NK-92 (cell line): ENCODE measurements around the gene CAMKMT.

Experiments used
- DNase-seq: peaks from one replicate; lab custom pipeline; 2025; ENCODE audit not compliant: unreplicated experiment; lab: John Stamatoyannopoulos, UW

The CAMKMT gene

DNA sequence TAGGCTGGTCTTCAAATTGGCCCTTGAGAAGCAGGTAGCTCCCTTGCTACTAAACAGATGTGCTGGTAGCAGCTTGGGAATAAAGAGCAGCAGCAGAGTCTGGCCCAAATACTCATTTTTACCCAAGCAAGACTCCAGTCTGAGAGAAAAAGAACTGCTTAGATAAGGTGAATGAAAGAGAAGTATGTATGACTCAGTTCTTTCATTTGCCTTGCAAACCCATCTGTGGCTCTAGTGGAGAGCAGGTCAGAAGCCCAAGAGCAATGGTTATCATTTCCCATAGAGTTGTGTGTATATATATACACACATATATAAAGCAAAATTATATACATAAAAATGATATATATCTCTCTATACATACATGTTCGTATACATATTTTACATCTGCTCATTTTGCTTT, 80.3 kb downstream of the CAMKMT start:
- no peak for DNase-seq

DNA sequence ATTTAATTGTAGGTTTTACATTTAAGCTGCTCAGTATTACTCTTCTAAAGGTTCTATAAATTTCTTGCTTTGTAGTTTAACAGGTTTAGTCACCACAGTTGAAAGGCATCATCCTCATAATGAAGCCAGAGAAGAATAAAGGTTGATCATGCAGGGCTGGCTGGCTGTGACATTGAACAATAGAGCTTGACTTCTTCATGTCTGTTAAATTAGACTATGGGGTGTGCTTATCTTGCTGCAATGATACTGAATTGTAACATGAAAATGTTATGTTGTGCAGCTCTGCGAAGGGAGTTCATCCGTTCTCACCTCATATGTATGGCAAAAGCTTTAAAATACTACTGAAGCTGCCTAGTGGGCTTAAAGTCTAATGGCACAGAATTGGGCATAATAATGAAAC, 81.8 kb downstream of the CAMKMT start:
- DNase-seq = no peak

DNA sequence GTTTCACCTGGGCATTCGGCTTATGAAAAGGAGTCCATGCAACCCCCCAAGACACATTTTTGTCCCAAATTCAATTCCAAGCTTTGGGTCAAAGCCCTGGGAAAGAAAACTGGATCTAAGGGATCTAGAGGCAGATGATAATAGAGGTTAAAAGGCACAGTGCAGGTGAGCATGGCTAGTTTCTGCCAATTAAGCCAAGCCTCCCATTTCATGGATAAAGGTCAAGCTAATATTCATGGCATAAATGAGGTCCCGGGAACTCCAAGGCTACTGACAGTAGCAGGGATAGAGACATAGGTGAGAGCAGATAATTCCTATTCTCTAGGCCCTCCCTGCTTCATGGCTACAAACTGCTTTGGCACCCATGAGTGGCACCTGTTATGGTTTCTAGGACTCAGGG, 83.1 kb downstream of the CAMKMT start:
- DNase-seq = no peak

DNA sequence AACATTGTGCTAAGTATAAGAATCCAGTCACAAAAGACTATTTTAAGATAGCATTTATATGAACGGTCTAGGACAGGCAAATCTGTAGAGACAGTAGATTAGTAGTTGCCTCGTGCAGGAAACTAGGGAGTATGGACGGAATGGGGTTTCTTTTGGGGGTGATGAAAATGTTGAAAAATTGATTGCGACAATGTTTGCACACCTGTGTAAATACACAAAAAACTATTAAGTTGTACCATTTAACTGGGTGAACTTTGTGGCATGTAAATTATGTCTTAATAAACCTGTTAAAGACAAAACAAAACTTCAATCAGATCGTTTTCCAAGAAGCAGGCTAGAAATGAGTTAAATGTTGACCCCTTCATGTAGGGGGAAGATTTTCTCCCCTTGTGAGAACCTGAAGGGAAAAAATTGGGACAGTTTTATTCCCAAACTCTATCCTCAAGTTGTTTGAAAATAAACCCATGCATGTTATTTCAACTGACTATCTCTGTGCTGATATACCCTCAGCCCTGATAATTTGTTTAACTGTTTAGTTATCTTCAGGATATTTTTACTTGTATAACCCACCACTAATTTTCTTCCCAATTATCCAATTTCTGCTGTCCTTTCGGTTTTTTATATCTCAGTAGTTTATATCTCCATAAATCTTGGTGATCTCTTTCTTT, 87.2 kb downstream of the CAMKMT start:
- DNase-seq = no peak

DNA sequence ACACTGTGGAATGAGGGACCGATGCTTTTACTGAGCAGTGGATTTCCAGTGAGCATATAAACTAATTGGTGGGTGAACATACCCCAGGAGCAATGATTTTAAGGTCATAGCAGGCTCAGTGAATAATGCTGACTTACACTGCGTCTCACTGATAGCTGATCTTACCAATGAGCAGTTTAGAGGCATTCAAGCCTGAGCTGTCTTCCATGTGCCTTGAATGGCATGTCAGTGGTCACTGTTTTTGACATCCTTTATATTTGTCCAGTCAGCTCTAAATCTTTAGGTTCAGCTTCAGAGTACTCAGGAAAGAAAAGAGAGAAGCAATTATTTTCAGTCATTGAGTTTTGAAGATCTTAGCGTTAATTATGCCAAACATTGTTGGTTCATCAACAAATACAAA, 88.3 kb downstream of the CAMKMT start:
- DNase-seq = no peak

DNA sequence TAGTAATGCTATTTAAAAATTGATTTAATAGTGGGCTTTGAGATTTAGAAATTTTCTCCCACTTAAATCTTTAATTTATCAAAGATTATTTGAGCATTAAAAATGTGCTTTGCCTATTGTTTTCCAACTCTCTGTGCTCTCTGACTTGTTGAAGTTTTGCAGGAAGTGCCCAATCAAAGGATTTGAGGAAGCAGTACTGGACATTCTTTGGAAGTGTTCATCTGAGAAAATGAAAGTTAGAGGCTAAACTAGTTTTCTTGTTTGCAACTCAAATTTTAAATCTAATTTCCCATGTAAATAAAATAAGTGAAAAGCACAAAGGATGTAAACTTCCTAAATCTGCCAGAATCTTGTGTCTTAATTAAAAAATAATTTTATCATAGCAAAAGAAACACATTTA, 89.1 kb downstream of the CAMKMT start:
- no peak for DNase-seq

DNA sequence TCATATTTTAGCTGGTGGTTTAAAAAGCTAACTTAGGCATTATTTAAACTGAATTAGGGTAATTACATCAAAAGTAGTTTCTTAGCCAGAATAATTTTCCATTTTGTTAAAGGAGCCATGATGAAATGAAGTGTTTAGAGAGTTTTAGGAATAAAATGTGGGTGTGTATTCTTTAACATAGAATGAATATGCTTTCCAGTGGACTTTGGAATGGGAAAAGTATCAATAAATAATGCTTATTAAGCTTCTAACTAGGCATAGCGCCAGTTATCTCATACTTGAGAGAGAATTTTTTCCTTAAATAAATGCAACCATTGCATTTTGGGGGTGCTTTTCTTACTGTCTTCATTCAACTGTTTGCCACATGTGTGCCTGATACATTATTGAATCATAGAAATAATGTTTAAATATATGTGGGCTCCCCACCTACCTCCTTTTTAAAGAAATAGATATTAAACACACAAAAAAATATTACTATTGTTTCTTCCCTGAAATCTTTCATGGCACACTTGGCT, 90.4 kb downstream of the CAMKMT start:
- DNase-seq = no peak

DNA sequence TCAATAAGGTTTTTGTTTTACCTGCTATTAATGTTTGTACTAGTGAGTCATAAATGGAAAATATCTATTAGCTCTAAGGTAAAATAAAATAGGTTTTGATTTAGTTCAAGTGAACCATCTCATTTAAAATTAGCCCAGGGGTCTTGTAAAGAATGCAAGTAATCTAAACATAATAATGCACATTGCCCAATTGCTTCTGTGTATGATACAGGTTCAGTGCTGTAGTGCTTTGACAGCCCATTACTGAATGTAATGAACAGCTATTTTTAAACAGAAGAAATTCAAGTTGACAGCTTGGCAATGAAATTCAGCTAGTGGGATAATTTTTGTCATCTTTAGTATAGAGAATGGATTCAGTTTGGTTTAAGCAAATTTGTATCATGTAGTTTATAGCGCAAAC, 91.5 kb downstream of the CAMKMT start:
- no peak for DNase-seq

DNA sequence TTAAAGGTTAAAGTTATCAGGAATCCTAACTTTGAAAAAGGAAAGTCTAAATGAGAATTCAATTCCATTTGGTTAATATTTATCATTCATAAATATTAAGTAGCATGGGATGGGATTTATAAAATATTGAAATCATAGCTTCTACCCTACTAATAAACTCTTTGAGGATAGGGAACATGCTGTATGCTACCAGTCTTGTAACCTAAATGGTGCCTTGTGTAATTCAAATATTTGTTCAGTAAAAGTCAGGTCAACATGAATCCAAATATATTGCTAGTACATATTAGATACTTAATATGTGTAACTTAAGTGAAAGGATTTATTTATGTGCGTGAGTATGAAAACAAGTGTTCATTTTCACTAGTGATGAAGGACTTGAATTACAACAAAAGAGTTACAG, 94.1 kb downstream of the CAMKMT start:
- no peak for DNase-seq

DNA sequence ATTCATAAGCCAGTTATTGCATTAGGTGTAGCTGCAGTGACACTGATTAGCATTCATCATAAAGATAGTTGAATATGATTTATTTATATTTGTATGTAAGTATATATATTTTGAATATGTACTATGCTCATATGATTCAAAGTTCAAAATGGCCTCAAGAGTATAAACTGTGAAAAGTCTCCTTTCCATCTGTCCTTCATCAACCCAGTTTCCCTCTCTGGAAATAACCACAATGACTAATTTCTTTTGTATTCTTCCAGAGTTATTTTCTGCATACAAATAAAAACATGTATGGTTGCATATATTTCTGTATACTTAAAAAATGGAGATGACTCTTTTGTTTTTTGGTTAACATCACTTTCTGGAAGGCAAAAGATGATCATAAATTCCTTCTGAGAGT, 95.2 kb downstream of the CAMKMT start:
- DNase-seq = no peak

DNA sequence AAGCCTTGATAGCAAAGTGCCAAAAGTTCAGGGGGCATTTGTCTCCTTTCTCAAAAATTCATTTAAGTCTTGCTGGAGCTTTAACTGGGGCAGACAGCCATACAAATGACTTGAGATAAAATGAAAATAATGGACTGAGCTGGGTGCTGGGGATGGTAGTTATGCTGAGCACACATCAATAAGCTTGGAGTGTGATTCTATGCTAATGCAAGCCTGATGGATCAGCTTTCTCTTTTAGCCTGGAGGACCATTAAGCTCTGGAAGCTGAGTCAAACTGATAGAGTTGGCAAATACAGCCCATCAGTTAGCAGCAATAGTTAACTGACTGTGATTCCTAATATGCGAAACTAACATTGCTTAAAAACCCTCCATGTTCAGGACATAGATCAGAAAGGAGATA, 98.0 kb downstream of the CAMKMT start:
- DNase-seq = no peak

DNA sequence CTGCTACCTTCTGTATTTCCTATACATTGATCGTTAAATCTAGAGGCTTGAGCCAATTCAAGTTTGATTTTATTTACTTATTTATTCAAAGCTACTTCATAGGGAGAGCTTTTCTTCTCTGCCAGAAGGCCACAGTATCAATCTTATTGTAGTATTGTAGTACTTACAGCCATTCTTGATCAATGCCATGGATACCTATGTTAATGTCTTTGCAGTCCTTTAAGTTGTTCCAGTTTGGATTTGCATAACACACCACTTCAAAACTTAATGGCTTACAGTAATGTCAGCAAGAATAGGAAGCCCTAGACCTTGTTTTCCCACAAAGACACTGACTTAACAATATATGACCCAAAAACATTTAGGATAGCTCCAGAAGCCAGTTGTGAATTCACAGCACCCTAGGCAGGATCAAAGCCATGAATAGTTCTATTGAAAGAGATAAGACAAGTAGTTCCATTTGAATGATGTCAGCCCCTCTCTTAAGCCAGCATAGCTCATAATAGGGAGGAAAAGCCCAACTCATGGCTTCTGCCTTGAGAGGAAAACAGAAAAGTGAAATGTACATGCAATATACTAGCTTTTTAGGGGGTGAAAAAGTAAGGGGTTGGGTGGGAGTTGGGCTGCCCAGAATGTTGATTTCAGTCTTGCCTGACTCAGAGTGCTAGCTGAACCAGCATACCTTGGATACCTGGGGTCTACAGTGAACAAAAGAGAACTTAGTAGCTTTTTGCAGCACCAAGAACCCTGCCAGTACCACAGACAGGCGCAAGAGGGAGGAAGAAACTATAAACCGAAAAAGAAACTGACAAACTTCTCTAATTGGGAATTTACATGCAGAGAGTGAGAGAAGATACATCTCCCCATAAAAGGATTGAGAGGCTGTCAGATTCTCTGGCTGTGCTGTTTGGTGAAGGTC, 101.4 kb downstream of the CAMKMT start:
- no peak for DNase-seq

DNA sequence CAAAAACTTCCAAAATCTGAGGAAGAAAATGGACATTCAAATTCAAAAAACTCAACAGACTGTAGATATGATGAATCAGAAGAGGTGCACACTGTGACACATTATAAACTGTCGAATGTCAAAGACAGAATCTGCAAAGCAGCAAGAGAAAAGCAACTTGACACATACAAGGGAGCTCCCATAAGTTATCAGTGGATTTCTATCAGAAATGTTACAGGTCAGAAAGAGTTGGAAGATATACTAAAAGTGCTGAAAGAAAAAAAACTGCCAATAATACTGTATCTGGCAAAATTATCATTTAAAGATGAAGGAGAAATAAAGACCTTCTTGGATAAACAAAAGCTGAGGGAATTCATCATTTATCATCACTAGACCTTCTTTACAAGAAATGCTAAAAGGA, 102.7 kb downstream of the CAMKMT start:
- no peak for DNase-seq

DNA sequence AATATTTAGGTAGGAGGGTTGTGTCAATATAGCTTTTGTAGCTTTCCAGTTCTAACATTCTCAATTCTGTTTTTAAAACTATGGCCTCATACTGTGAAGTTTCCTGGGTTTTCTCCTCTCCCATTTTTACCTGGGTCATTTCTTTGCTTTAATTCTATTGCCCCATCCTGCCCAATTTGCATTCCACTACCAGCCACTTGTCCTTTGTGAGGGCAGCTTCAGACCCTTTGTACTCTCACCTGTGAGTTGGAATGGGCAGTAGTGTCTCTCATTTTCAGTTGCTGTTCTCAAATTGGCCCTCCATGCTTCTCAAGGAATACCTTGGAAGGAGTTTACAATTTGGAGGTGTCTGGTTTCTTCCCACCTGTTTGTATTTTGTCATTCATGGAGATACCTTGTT, 108.4 kb downstream of the CAMKMT start:
- DNase-seq = no peak

DNA sequence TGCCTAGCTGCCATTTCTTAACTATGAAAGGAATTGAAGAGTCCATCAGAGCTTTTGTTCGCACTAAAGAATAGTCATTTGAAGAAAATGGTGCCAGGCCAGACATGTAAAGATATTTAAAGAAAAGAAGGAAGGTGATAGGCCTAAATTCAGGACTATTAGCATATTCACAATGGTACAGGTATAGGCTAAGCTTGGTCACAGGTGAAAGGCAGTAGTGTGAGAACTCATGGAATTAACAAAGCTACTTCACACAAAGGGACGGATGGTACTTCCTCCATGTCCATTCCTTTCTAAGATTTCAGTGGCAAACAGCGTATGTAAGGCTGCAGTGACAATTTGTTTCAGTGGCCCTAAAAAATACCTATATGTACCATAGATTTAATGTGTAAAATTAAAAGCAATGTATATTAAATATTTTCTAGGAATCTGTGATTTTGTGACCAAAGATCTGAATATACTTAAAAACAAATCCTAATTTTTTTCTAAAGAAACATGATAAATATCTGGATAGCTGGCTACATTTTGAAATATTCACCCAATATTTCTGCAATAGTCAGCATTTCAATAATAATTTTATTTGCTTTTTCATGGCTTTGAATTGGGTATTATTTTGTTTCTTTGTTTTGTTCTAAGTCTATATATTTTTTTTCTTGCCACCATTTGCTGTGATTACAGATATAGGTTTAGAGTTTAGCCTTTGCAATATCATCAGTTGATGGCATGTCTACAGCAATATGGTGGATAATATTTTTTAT, 116.1 kb downstream of the CAMKMT start:
- DNase-seq = no peak

DNA sequence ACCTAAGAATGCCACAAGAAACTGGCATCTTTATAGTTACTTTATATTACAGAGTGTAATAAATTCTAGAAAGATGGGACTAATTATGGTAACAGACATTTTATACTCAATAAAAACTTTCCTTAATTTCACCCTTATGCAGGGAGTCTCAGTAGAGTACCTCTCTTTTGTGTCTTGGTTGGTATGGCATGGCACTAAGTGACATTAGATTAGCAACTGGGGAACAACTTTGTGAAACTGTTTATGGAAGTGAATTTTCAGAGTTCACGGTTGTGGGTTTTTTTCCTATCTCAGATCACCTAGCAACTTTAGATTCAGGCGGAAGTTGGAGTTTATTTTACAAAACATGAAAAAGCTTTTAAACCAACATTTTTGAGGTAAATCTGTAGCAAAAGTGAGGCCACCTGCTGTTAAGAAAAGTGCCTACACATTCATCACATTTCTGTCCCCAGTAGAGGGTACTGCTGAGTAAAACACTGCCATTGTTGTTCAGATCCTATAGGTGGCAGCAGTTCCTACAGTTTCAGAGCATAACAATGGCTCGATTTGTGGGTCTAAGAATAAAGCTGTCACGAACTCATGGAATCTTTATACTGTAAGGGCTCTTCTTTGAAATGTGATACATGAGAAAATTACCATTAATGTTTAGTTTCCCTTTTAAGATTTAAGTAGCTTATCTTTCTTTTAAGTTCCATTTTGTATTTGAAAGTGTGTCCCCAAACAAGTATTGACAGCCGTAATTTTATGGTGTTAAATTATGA, 117.6 kb downstream of the CAMKMT start:
- DNase-seq = no peak

DNA sequence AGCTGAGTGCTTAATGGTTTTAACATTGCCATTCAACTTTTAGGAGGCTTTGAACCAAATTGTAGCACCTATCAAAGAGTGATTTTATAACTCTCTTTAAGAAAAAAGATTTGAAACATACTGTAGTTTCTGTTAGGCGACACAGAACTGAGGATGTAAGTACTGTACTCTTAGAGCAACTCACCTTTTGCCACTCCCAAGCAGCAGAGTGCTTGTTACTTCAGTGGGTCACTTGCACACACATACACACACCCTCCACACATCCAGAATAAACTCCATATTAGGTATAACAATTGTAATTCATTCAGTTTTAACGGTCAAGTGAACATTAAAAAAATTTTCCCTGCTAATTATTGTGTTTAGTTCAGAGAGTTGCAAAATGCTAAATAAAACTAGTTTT, 118.3 kb downstream of the CAMKMT start:
- no peak for DNase-seq

DNA sequence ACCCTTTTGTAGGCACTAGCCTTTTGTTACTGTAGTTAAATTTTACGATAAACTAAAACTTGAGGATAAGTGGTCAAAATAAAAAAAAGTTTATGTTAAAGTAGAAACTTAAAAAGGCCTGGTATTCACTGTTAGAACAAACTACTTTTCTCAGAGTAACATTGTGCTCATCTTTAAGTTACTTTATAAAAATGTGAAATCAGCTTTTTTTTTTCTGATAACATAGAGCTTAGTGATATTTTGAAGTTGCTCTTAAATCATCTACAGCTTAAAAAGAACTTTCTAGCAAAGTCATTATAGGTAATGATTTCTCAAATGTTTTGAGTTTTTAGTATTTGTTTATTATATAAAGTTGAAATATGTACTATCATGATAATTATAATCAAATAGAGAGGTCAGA, 125.3 kb downstream of the CAMKMT start:
- no peak for DNase-seq

DNA sequence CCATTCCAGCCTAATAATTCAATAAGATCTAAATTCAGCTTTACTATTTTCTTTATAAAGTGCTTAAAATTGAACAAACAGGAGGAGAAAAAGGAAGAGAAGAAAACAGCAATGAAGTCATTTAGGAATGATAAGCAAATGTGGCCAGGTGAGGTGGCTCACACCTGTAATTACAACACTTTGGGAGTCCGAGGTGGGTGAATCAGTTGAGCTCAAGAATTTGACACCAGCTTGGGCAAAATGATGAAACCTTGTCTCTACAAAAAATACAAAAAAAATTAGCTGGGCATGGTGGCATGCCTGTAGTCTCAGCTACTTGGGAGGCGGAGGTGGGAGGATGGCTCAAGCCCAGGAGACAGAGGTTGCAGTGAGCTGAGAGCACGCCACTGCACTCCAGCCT, 129.0 kb downstream of the CAMKMT start:
- DNase-seq = no peak

DNA sequence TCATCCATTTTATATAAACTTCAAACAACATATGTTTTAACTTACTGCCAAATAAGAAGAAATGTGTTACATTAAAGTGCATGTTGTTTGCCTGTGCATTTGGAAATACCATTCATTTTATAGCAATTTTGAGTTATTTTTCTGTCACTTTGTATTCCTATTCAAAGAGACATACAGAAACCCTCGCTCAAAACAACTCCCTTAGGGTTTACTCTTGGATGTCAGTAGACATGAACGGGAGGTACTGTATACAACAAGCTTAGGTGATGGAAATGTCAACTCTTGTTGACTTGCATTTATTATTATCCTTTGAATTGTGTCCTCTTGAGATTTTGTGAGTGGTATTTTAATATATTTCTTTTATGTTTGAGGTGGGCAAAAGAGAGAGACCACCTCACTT, 132.3 kb downstream of the CAMKMT start:
- DNase-seq = no peak

DNA sequence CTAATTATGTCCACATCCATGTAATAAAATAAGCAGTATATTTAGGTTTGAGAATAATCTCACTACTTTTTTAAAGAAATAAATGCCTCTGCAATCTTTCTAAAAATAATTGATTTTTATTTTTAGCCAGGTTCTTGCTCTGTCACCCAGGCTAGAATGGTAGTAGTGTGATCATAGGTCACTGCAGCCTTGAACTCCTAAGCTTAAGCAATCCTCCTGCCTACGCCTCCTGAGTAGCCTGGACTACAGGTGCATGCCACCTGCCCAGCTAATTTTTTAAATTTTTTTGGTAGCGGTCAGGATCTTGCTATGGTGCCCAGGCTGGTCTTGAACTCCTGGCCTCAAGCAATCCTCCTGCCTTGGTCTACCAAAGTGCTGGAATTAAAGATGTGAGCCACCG, 133.3 kb downstream of the CAMKMT start:
- no peak for DNase-seq
